ENCODE measurements around the gene GMDS.

GMDS gene

DNA sequence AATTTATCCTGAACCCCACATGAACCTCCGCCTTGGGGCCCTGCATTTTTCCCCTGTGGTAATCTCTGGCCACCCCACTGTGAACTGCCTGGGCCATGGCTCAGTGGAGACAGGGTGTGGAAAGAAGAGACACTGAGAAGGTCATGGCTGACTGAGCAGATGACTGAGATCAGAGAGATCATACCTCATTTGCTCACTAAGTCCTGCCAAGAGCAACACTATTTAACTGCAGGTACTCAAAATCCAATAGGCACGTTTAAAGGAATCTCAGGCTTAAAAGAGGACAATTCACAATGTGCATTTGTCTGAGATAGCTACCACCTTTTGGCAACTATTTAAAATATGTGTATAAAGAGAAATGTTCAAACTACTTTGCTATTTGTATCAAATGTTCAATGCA, 305.0 kb downstream of the GMDS start:
- DNase-seq (ENCODE audit: low spot score): peak; percentile 8

DNA sequence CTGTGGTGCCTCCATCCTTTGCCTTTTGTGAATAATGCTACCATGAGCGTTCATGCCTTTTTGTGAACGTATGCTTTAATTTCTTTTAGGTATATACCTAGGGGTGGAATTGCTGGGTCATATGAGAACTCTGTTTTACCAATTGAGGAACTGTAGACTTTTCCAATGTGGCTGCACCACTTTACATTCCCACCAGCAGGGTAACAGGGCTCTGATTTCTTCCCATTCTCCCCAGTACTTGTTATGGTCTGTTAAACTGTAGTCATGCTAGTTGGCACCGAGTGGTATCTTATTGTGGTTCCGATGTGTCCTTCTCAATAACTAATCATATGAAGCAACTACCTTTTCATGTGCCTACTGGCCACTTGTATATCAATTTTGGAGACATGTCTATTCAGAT, 312.1 kb downstream of the GMDS start:
- no peak for DNase-seq (ENCODE audit: low spot score)

DNA sequence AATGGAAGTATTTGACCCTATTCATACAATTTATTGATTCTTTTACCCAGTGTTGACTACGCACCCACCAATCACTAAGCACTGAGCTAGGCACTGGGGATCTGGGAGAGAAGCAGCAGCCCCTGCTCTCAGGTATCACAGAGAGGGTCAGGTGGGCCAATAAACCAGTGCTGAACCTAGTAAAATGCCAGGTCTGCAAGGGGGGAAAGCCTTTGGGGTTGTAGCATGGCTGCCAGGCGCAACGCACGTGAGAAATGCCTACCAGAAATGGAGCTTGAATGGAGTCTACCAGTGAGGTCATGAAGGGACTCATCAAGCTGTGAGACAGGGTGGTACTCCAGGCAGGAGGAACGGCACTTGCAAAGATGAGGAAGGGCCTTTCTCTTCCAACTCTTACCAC, 313.6 kb downstream of the GMDS start:
- no peak for DNase-seq (ENCODE audit: low spot score)

DNA sequence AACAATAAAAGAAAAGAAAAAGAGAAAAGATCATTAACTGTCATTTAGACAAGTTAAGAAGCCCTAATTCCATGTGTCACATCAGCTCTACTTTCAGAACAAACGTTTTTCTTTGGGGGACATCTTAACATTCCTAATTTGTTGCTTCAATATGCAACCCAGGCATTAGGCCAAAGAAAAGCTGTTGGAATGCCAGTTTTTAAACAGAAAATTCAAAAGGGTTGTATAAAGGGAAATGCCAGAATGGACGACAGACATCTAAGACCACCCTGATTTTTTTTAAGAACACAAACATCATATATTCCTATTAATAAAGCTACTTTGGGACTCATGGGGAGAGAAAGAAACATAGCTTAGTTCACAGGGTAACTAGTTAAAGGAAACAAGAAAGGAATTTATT, 315.0 kb downstream of the GMDS start:
- DNase-seq (ENCODE audit: low spot score): no peak

DNA sequence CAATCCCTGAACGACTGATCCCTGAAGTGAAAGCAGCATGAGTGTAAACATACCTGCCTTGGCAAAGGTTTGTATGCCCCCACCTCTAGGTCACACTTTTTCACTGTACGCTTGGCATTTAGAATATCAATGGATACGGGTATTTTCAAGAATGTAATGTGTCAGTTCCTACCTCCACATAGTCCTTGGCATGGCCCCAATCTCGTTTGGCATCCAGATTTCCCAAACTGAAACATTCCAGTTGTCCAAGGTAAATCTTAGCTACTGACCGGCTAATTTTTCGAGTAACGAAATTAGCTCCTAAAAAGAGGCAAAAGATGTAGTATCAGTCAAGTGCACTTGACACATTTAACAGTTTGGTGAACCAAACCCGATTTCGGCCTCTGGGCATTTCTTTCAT, 315.5 kb downstream of the GMDS start:
- DNase-seq (ENCODE audit: low spot score): no peak

DNA sequence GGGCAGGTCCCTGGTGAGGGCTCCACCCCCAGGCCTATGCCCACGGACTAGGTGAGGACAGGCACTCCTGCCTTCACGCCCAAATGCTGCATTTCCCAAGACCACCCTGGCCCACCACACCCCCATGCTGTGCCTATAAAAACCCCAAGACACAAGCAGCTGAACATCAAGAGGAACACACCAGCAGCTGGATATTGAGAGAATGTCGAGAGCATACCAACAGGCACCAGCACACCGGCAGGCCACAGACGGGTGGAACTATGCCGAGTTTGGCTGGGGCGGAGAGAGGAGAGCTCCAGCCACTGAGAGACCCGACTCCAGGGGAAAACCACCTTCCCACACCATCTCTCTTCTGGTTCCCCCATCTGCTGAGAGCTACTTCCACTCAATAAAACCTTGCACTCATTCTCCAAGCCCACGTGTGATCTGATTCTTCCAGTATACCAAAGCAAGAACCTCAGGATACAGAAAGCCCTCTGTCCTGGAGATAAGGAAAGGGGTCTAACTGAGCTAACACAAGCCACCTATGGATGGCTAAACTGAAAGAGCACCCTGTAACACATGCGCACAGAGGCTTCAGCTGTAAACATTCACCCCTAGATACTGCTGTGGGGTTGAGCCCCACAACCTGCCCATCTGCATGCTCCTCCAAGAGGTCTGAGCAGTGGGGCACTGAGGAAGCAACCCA, 319.5 kb downstream of the GMDS start:
- DNase-seq (ENCODE audit: low spot score): no peak

DNA sequence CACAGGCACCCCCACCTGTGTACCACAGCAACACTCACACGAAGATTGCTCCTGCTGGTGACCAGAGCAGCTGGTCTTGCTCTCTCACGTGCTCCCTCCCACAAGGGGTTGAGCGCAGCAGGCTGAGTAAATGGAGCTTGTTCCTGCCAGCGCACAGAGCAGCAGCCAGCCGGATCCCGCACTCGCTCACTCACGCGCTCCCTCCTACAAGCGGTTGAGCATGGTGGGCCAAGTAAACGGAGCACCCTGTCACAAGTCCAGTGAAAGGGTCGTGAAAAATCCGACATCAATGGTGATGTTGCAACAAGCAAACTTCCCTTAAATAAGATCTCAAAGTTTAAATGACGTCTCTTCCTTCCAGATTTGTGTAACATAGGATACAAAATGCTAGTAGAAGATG, 322.0 kb downstream of the GMDS start:
- no peak for DNase-seq (ENCODE audit: low spot score)

DNA sequence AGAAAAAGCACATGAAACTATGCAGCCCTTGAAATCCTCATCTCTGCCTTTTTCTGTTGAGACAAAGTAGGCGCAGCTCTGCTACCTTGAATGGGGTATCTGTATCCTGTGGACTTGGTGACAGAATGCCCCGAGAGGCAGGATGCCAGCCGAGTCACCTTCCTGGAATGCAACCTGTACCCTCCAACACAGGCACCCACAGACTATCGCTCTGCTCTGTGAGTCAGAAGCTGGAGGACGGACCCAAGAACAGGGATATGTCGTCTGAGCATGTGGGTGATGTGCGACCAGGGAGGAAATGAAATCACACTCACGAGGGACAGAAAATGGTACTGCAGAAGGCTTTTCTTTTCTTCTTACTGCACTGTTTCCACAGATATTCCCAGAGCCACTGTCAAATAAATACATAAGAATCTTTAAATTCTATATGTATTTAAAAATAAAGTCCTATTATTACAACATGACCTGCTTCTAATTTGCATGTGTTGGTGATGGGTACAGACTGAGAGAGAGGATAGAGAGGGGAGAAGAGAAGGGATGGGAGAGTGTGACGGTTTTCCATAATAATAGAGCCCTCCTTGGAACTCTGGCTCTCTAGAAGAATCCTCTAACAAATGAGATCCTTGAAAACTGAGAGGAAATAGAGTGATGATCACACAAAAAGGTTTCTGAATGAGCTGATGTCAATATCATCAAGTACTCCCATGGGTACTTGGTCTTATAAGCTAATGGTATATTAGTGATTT, 327.6 kb downstream of the GMDS start:
- DNase-seq (ENCODE audit: low spot score): peak; percentile 13

DNA sequence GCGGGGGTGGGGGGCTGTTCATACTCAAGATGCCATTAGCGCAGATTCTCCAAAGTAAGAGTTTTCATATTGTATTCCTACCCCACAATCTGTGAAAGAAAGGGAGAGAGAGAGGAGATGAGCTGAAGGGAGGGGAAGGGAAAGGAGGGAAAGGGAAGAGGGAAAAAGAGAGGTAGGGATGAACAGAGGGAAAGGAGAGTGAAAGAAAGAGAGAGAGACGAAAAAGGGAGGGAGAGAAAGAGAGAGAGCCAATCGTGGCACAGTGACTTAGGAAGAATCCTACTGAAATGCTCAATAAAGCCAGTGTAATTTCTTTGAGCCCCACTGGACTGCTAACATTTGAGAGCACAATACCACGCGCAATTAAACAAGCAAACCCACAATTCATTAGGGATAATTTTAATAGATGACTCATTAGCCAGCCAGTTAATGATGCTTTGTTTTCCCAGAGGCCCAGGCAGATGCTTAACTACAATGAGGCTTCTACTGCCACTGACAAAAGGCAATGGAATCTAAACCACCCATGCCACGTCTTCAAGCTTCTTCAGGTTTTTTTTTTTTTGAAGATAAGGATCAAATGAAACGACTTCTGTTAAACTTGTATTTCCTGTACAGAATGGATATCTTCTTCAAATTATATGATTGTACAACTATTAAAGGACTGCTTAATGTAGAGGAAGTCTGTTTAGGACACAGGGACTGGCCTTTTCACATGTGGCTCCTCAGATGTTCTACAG, 328.9 kb downstream of the GMDS start:
- no peak for DNase-seq (ENCODE audit: low spot score)

DNA sequence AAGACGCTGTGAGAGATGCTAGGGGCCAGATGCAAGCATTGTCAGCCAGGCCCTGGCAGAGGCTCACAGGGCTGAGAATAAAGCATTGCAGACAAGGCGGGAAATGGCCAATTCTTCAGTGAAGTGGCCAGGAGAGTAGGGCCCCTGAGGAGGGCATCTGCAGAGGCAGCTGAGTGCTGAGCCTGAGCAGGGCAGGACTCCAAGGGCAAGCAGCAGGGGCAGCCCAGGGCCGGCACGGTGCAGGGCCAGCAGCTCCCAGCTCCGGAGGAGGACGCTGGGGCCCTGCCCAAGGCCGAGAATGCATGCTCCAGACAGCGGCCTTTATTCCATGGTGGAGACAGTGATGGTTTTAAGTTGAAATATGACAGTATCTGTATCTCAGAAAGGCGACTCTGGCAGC, 330.2 kb downstream of the GMDS start:
- no peak for DNase-seq (ENCODE audit: low spot score)

DNA sequence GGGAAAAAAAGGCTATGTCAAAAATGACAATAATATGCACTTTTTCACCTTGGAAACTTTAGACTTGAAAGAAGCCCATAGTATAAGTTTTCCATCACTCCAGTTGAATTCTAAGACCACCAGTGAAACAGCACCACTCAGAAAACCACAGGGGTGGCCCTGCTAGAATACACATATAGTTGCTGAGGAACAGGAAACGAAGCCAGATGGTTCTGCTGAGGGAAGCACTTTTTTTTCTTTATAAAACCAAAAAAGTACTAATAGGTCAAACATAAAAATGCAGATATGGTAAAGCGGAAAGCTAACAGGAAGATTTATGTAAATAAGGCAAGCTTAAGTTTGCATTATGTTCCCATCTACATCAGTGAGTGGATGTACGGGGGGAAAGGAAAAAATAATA, 331.8 kb downstream of the GMDS start:
- DNase-seq (ENCODE audit: low spot score): no peak

DNA sequence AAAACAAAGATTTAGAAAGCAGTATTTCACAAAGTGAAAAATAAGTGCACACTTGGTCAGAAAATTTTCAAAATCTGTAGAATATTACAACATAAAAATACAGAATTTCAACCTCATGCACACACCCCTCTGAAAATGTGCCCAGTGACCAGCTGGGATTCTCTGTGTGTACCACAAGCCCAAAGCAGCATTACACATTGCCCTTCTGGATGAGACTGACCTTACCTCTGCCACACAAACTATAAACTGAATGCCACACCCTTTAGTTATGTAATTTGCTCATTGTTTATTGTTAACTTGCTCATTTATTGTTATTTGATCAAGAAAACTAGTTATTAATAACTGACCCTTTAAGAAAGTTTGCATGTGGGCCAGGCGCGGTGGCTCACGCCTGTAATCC, 332.7 kb downstream of the GMDS start:
- DNase-seq (ENCODE audit: low spot score): no peak

DNA sequence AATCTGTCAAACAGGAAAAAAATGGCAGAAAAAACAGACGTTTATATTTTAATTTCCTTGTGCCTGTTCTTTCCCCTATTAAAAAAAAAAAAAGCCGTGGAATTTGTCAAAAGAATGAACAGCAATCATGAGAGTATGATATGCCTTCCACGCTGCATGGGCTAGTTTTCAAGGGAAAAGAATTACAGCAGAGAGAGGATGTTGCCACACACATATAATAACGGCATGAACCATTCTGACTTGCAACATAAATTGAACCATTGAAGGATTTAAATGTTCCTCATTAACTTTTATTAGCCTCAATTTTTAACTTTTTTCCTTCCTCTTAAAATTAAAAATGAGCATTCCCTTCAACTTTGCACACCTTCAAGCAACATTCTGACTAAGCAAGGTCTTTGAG, 333.9 kb downstream of the GMDS start:
- no peak for DNase-seq (ENCODE audit: low spot score)

DNA sequence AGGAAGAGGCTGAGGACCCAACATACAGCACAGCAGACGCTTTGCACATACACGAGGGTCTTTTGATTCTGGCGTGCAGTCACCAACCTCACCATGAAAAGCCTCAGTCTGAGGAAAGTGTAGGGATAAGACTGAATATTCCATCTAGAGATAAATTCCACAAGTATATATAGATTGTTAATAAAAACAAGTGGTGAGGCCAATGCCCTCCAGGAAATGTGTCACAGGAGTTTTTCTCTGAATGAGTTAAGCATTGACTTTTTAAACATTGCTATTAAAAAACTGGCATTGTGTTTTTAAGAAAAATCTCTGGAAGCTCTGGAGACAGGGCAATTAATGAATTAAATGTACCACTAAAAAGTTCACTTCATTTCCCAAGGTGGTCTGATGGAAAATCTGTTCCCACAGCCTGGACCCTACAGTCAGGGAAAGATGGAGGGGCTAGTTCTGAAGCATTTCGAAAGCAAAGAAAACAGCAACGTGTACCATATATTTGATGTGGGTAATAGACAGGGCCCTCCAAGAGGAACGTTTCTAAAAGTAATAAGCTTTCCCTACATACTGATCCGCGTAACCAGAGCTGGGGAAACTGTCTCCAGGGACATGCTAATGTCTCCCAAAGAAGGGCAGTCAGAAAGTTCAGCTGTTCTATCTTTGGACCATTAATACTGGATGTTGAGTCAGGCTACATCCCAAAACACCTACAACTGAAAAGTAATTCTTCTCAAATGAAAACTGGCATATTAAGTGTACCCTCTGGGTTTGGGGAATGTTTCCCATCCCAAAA, 334.6 kb downstream of the GMDS start:
- no peak for DNase-seq (ENCODE audit: low spot score)

DNA sequence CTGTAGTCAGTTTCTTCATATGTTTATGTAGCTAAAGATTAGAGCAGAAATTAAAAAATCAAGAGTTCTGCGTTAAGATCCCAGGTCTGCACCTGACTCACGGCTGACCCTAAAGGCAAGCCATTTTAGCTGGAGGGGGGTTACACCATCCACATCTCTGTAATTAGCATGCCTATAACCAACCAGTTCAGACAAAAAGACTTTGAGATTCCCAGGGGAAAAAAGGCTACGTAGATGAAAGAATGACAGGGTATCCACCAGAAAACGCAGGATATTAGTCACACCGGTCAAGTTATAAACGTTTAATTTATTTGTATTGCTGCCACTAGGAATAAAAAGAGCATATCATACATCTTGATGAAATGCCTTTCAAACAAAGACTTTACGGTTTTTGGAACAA, 336.6 kb downstream of the GMDS start:
- DNase-seq (ENCODE audit: low spot score): no peak

DNA sequence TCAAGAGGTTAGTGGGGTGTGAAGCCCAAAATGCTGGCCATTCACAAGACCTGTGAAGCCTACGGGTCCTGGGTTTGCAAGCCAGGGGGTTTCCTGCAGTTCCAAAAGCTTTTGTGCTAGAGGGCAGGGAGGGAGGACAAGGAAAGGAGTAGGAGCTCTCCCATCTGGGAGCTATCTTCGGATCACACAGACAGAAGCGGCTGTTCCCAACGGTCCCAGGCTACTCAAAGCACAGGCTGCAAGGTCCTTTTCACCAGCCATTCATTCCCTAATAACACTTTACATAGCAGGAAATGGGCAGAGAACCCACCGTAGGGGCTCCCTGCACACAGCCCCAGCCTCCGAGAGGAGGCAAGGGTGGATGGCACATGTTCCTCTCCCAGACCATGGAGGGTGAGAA, 338.8 kb downstream of the GMDS start:
- DNase-seq (ENCODE audit: low spot score): no peak

DNA sequence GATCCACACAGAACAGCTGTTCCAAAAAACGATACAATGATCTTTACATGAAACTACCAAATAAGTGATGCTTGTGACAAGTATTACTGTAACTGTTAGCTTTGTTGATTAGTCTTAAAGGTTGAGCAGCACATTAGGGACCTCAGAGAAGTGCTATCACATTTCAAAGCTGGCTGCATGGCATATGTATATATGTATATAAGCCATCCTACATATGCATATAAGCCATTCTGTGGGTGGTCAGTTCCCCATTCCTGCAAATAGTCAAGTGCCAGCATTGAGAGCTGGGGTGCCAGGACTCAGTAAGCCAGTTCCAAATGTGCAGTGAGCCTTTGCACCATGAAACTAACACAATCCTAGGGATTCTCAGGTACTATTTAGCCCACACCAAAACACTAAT, 339.4 kb downstream of the GMDS start:
- DNase-seq (ENCODE audit: low spot score): no peak

DNA sequence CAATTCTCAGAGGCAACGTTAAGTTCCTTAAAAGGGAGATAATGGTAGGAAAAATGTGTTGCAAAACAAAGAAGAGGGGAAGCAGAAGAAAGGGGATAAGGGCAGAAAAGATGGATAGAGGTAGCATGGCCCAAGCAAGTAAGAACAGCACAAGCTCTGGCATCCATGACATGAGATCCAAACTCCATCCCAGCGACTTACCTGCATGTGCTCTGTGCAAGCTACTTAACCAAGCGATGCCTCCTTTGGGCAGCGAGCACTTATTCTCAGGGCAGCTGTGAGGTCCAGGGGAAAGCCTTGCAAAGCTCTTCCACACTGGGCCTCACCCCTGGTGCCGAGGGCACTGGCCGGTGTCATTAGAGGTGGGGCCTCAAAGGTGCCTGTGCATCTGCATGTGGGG, 340.5 kb downstream of the GMDS start:
- DNase-seq (ENCODE audit: low spot score): no peak

DNA sequence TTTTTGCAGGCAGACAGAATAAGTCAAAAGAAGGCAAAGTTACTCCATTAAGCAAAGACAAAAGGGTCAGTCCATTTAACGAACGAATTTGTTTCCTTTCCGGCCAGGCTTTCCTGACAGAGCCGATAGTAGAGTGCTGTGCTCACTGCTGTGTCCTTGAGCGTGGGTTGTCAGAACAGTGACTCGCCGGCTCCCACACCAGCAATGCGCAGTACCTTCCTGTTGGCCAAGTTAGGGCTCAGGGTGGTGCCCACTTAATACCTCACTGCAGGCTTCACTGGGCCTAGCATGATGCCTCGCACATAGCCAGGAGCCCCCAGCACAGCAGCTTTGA, 341.0 kb downstream of the GMDS start:
- DNase-seq (ENCODE audit: low spot score): no peak

DNA sequence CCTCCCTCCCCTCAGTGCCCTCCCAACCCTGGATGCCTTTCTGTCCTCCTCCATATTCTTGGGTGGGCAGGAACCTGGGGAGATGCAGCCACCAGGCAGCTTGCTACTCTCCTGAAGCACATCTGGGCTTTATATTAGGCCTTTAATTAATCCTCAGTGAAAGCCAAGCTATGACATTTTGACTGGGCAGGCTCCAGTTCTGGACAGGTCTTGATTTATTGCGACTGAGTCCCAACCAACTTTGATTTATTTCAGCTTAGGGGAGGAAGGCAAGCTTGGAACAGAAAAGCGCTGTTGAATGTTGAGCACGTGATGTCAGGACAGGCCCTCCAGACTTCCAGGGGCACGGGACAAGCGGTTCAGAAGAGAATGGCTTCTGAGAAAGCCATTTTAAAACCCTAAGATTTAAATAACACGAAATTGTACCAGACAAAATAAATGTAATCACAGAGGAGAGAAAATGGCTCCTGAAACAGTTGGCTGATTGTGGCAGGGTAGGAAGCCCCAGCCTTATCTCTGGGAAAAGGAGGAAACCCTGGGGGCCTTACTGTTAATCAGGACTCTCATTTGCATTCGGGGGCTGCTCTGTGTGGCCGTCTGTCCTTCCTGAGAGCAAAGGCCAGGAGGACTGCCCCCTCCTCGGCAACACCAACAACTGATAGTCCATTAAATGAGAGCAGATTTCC, 341.5 kb downstream of the GMDS start:
- no peak for DNase-seq (ENCODE audit: low spot score)

DNA sequence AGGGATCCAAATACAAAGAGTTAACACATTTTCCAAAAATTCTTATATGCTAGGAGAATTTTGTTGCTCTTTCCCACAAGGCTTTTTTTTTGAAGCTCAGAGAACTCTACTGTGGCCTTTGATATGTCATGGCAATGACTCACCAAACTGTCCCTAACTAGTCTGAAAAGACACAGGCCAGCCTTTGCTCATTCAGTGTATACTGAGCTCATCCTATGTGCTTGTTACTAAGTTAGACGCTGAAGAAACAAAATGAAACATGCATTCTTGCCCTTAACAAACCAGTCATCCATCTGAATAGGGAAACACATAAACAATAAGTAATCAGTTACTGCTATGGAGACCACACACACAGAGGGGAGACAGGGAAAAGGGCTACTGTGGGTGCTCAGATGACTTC, 343.8 kb downstream of the GMDS start:
- DNase-seq (ENCODE audit: low spot score): no peak

DNA sequence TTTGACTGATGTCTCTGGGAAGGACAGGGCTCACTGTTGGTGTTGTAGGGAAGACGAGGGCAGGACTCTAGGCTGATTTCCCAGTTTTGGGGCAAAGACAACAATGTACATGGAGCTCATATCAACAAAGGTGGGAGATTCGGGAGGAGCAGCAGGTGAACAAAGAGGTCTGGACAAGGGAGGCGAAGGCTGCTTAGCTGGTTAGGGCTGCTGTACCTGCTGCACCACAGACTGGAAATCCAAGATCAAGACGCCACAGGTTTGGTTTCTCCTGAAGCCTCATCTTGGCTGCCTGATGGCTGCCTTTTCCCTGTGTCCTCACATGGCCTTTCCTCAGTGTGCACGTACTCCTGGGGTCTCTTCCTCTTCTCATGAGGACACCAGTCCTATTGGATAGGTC, 348.5 kb downstream of the GMDS start:
- DNase-seq (ENCODE audit: low spot score): no peak
